NB4 (cell line): ENCODE measurements around the gene RNF6.

Experiments used
- DNase-seq: peaks from one replicate; pipeline ENCODE4 v3.0.0; 2010; ENCODE audit warnings: low read depth
- H3K4me3 ChIP-seq: one replicate; pipeline ENCODE4 v1.5.1; 2011; ENCODE audit warnings: mild to moderate bottlenecking, low read depth, low read length, moderate library complexity
- MYC ChIP-seq: IDR thresholded peaks from 2 replicates; pipeline ENCODE4 v1.6.1; 2011; ENCODE audit warnings: low read depth, low read length
- POLR2A ChIP-seq: IDR thresholded peaks from 2 replicates; pipeline ENCODE4 v1.6.1; 2011; ENCODE audit warnings: mild to moderate bottlenecking; ENCODE audit not compliant: insufficient read length; ENCODE audit errors: extremely low read depth
- TF ChIP-seq, protein P1 (sequence below): IDR thresholded peaks from 2 replicates; pipeline ENCODE4 v1.6.1; 2011; ENCODE audit warnings: low read depth, low read length
- TF ChIP-seq, protein P2 (sequence below): IDR thresholded peaks from one replicate; pipeline ENCODE4 v1.5.1; 2012; ENCODE audit warnings: low read depth, low read length

RNF6 gene

DNA sequence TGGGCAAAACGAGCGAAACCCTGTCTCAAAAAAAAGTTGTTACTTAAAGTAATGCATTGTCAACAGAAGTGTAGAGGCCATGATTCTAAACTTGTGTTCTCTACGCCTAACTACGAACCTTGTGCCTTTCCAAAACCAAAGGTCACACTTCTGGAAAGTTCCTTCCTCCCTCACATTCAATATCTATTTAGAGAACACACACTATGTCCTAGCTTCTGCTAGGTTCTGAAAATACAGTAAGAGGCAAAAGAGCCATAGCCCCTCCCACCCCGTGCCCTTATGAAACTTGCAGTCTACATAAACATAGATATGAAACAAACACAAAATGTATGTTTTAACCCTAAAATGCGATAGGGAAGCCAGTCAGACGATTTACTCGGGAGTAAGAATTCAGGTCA, 36.4 kb downstream of the RNF6 start:
- DNase-seq: no peak
- peak overlapping the region; percentile 60 for H3K4me3 ChIP-seq
- TF ChIP-seq MYC (no peak), POLR2A (no peak)
- TF ChIP-seq, protein P1, sequence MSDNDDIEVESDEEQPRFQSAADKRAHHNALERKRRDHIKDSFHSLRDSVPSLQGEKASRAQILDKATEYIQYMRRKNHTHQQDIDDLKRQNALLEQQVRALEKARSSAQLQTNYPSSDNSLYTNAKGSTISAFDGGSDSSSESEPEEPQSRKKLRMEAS: no peak
- TF ChIP-seq, protein P2, sequence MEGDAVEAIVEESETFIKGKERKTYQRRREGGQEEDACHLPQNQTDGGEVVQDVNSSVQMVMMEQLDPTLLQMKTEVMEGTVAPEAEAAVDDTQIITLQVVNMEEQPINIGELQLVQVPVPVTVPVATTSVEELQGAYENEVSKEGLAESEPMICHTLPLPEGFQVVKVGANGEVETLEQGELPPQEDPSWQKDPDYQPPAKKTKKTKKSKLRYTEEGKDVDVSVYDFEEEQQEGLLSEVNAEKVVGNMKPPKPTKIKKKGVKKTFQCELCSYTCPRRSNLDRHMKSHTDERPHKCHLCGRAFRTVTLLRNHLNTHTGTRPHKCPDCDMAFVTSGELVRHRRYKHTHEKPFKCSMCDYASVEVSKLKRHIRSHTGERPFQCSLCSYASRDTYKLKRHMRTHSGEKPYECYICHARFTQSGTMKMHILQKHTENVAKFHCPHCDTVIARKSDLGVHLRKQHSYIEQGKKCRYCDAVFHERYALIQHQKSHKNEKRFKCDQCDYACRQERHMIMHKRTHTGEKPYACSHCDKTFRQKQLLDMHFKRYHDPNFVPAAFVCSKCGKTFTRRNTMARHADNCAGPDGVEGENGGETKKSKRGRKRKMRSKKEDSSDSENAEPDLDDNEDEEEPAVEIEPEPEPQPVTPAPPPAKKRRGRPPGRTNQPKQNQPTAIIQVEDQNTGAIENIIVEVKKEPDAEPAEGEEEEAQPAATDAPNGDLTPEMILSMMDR: no peak

- TF ChIP-seq POLR2A: no peak
- TF ChIP-seq, protein P2: peak; percentile 82
- DNase-seq: peak; percentile 83
Measured at GRCh38 chr13:26184791-26185250, 37.3 kb downstream of the RNF6 start.

DNA sequence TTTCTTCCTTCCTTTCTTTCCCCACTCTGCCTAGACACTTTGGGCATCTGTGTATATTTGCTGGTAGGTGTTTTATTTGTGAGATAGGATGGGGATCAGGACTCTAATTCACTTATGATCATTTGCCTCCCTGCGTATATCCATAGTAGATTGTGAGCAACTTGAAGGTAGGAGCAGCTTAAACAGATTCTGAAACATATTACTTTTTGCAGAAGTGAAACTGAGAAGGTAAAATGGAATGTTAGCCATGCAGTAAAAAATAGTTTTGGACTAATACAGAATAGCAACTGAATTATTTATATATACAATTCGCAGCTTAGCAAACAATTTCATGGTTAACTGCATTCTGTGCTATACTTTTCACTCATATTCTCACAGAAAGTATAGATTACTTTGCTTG, 38.7 kb downstream of the RNF6 start:
- TF ChIP-seq POLR2A (no peak), MYC (no peak)
- TF ChIP-seq, protein P2: no peak
- TF ChIP-seq, protein P1: no peak
- no peak for DNase-seq
- H3K4me3 ChIP-seq: no peak overlapping the region

More at GRCh38 chr13:26184791-26185250, 37.3 kb downstream of the RNF6 start:
- no peak overlapping the region for H3K4me3 ChIP-seq

DNA sequence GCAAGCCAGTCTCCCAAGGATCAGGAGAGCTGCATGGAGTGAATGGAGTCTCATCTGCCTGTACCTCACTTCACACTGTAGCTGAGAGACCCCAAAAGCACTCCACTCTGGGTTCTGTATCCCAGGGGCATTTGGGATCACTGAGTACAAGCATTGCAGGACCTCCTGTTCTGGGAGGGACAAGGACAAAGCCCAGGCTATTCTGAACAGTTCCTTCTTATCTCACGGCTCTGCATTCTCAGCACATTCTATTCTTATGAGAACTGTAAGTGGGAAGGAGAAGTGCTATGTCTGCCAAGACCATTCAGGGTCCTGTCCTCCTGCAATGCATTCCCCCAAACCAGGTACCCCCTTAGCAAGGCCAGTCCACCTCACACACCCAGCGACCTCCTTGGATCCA, 42.8 kb downstream of the RNF6 start:
- DNase-seq: no peak
- TF ChIP-seq, protein P1: no peak
- TF ChIP-seq MYC (no peak), POLR2A (no peak)
- TF ChIP-seq, protein P2: no peak
- no peak overlapping the region for H3K4me3 ChIP-seq

DNA sequence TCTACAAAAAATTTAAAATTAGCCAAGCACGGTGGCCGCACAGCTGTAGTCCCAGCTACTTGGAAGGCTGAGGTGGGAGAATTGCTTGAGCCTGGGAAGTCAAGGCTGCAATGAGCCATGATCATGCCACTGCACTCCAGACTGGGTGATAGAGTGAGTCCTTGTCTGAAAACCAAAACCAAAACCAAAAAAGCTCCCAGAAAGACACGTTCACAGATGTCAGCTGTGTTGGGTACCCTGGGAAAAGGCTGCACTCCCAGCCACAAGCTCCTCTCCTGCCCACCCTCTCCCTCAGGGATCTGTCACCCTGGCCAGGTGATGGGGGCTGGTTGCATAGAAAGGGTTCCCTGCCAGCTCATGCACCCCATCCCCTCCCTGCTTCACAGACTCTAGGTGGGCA, 53.3 kb downstream of the RNF6 start:
- no peak for DNase-seq
- TF ChIP-seq, protein P2: no peak
- TF ChIP-seq, protein P1: no peak
- TF ChIP-seq MYC (no peak), POLR2A (no peak)
- no peak overlapping the region for H3K4me3 ChIP-seq

- TF ChIP-seq, protein P1: no peak
- no peak for TF ChIP-seq MYC
- TF ChIP-seq POLR2A: no peak
- TF ChIP-seq, protein P2: no peak
- peak; percentile 16 for DNase-seq
Measured at GRCh38 chr13:26168237-26168814, 53.8 kb downstream of the RNF6 start.

More at GRCh38 chr13:26168237-26168814, 53.8 kb downstream of the RNF6 start:
- no peak overlapping the region for H3K4me3 ChIP-seq
